NCI-H69 (cell line): ENCODE measurements around the gene MR1.
A peak's percentile ranks its signal among the peaks of the same experiment; 100 is the strongest.
"Not testable (repeated sequence)": the region's sequence is repeated elsewhere in the genome, so short reads cannot be mapped to it uniquely, and the experiment has no call there.

Experiments used
- DNase-seq: peaks from one replicate; lab custom pipeline; 2025; lab: John Stamatoyannopoulos, UW

MR1 gene

GRCh38 chr1:181032535-181032934 is 1.2 kb upstream of the MR1 start:
- DNase-seq, result no peak

- peak; percentile 52 for DNase-seq
These were observed 520 bp upstream of the MR1 start for GRCh38 chr1:181033128-181033798.

- DNase-seq, result not testable (repeated sequence)
These were observed 1.4 kb downstream of the MR1 start for GRCh38 chr1:181035210-181035609.

GRCh38 chr1:181036107-181036836 is 2.5 kb downstream of the MR1 start:
- DNase-seq, result no peak

GRCh38 chr1:181037386-181037785 is 3.6 kb downstream of the MR1 start:
- no peak for DNase-seq

GRCh38 chr1:181038399-181038873 is 4.7 kb downstream of the MR1 start:
- DNase-seq, result peak; percentile 91

- peak; percentile 41 for DNase-seq
These were observed 6.6 kb downstream of the MR1 start for GRCh38 chr1:181040284-181040865.

GRCh38 chr1:181043025-181043888 is 9.5 kb downstream of the MR1 start:
- DNase-seq, result peak; percentile 99

GRCh38 chr1:181044449-181044966 is 10.7 kb downstream of the MR1 start:
- peak; percentile 49 for DNase-seq

GRCh38 chr1:181045946-181046345 is 12.2 kb downstream of the MR1 start:
- DNase-seq, result not testable (repeated sequence)

- DNase-seq, result no peak
These were observed 15.6 kb downstream of the MR1 start for GRCh38 chr1:181049378-181049777.

GRCh38 chr1:181050922-181051321 is 17.1 kb downstream of the MR1 start:
- no peak for DNase-seq

- no peak for DNase-seq
These were observed 22.8 kb downstream of the MR1 start for GRCh38 chr1:181056560-181056959.

- DNase-seq, result peak; percentile 51
These were observed 23.3 kb downstream of the MR1 start for GRCh38 chr1:181057079-181057478.

- DNase-seq, result no peak
These were observed 25.7 kb downstream of the MR1 start for GRCh38 chr1:181059435-181059834.

GRCh38 chr1:181060066-181060465 is 26.3 kb downstream of the MR1 start:
- no peak for DNase-seq

- not testable (repeated sequence) for DNase-seq
These were observed 27.2 kb downstream of the MR1 start for GRCh38 chr1:181060947-181061346.

GRCh38 chr1:181061487-181061886 is 27.7 kb downstream of the MR1 start:
- DNase-seq, result no peak

GRCh38 chr1:181061891-181062835 is 28.4 kb downstream of the MR1 start:
- DNase-seq, result no peak

GRCh38 chr1:181062836-181063428 is 29.1 kb downstream of the MR1 start:
- DNase-seq, result peak; percentile 64
